Neural progenitor cell (in vitro differentiated cells): Measurements from ENCODE around the gene ATAD3A. TPM values are rescaled to one million over a fixed set of nuclear protein-coding genes. Genes with fewer than 3 reads are reported as not detected.

ENCODE experiments used
- DNase-seq: peaks from one replicate; pipeline ENCODE4 v3.0.0-alpha.2; 2016; ENCODE audit warnings: low spot score
- H2AFZ ChIP-seq: fragments of 200-600 bp; sonication (generic); replicated peaks from 2 replicates; pipeline ENCODE4 v1.6.1; 2016; ENCODE audit warnings: antibody characterized with exemption
- H3F3A ChIP-seq: fragments of 200-600 bp; sonication (generic); 2 replicates; pipeline ENCODE4 v1.6.1; 2016; ENCODE audit warnings: antibody characterized with exemption, low read depth
- H3K27ac ChIP-seq: fragments of 200-600 bp; sonication (generic); 2 replicates; pipeline ENCODE4 v1.5.1; 2016; ENCODE audit warnings: mild to moderate bottlenecking
- H3K27me3 ChIP-seq: fragments of 200-600 bp; sonication (generic); 2 replicates; pipeline ENCODE4 v1.6.1; 2016; ENCODE audit warnings: mild to moderate bottlenecking, moderate library complexity
- H3K36me3 ChIP-seq: fragments of 200-600 bp; sonication (generic); 2 replicates; pipeline ENCODE4 v1.5.1; 2016
- H3K4me1 ChIP-seq: fragments of 200-600 bp; sonication (generic); 2 replicates; pipeline ENCODE4 v1.6.1; 2016; ENCODE audit warnings: mixed run types
- H3K4me2 ChIP-seq: fragments of 200-600 bp; sonication (generic); 2 replicates; pipeline ENCODE4 v1.6.1; 2016
- H3K4me3 ChIP-seq: fragments of 200-600 bp; sonication (generic); 2 replicates; pipeline ENCODE4 v1.5.1; 2016
- H3K79me2 ChIP-seq: fragments of 200-600 bp; sonication (generic); 2 replicates; pipeline ENCODE4 v1.6.1; 2016; ENCODE audit warnings: low read depth
- H3K9ac ChIP-seq: fragments of 200-600 bp; sonication (generic); 2 replicates; pipeline ENCODE4 v1.6.1; 2016
- H3K9me3 ChIP-seq: fragments of 200-600 bp; sonication (generic); 2 replicates; pipeline ENCODE4 v1.5.1; 2016; ENCODE audit warnings: low read depth
- H4K20me1 ChIP-seq: fragments of 200-600 bp; sonication (generic); 2 replicates; pipeline ENCODE4 v1.6.1; 2016; ENCODE audit warnings: low read depth
- H3K27ac Mint-ChIP-seq: 3 replicates; pipeline ENCODE4 v1.8.0; 2021; ENCODE audit warnings: mixed read lengths
- H3K27me3 Mint-ChIP-seq: 2 replicates; pipeline ENCODE4 v1.8.0; 2022; ENCODE audit warnings: low read depth, mild to moderate bottlenecking, inconsistent platforms, moderate library complexity, mixed read lengths; ENCODE audit not compliant: insufficient read depth
- H3K36me3 Mint-ChIP-seq: 3 replicates; pipeline ENCODE4 v1.8.0; 2021; ENCODE audit warnings: mixed read lengths
- H3K4me1 Mint-ChIP-seq: 3 replicates; pipeline ENCODE4 v1.8.0; 2021; ENCODE audit warnings: mixed read lengths
- H3K4me3 Mint-ChIP-seq: 3 replicates; pipeline ENCODE4 v1.8.0; 2021; ENCODE audit warnings: mild to moderate bottlenecking, moderate library complexity, mixed read lengths
- H3K9me3 Mint-ChIP-seq: 3 replicates; pipeline ENCODE4 v1.8.0; 2020; ENCODE audit warnings: mixed read lengths
- CTCF ChIP-seq: fragments of 200-600 bp; sonication (generic); IDR thresholded peaks from 2 replicates; pipeline ENCODE4 v1.5.1; 2017; ENCODE audit warnings: antibody characterized with exemption, mild to moderate bottlenecking
- EZH2 ChIP-seq: fragments of 200-600 bp; sonication (generic); IDR thresholded peaks from 2 replicates; pipeline ENCODE4 v1.6.1; 2017; ENCODE audit warnings: antibody characterized with exemption, mild to moderate bottlenecking, moderate library complexity
- EZH2phosphoT487 ChIP-seq: fragments of 200-600 bp; sonication (generic); IDR thresholded peaks from 2 replicates; pipeline ENCODE4 v1.6.1; 2017; ENCODE audit warnings: antibody characterized with exemption
- total RNA-seq: library from RNA; depleted of rRNA; stranded (reverse); fragments of >200 nt; gene quantifications from 2 replicates; pipeline ENCODE4 v1.2.3, GENCODE V29; 2015; ENCODE audit warnings: low replicate concordance

Gene ATAD3A
- total RNA-seq, 1 donor from 2014 or later, result 7.8 TPM

GRCh38 chr1:1578371-1578940, 66.5 kb downstream of the ATAD3A start:
- peaks cover 7% of the 10 kb centered on the region for H4K20me1 ChIP-seq
- H3F3A ChIP-seq, result peaks cover 17% of the 10 kb centered on the region
- H3K4me2 ChIP-seq, result no peak overlapping the region
- peaks cover 4% of the 10 kb centered on the region for H3K4me1 ChIP-seq
- no peak overlapping the region for H3K4me3 Mint-ChIP-seq
- peaks cover 11% of the 10 kb centered on the region for H3K27me3 Mint-ChIP-seq
- no peak for TF ChIP-seq EZH2phosphoT487
- no peak for TF ChIP-seq CTCF
- no peak for TF ChIP-seq EZH2
- H3K9me3 ChIP-seq, result no peaks in the 10 kb centered on the region
- no peaks in the 10 kb centered on the region for H3K36me3 ChIP-seq
- peaks cover 15% of the 10 kb centered on the region for H3K79me2 ChIP-seq
- DNase-seq, result no peak
- H3K36me3 Mint-ChIP-seq, result peaks cover 3% of the 10 kb centered on the region
- peaks cover 14% of the 10 kb centered on the region for H3K4me1 Mint-ChIP-seq
- no peak overlapping the region for H3K9ac ChIP-seq
- no peak overlapping the region for H3K27ac Mint-ChIP-seq
- peaks cover 46% of the 10 kb centered on the region for H3K27me3 ChIP-seq
- no peak overlapping the region for H2AFZ ChIP-seq
- no peaks in the 10 kb centered on the region for H3K9me3 Mint-ChIP-seq
- H3K27ac ChIP-seq, result no peak overlapping the region
- no peak overlapping the region for H3K4me3 ChIP-seq

DNA sequence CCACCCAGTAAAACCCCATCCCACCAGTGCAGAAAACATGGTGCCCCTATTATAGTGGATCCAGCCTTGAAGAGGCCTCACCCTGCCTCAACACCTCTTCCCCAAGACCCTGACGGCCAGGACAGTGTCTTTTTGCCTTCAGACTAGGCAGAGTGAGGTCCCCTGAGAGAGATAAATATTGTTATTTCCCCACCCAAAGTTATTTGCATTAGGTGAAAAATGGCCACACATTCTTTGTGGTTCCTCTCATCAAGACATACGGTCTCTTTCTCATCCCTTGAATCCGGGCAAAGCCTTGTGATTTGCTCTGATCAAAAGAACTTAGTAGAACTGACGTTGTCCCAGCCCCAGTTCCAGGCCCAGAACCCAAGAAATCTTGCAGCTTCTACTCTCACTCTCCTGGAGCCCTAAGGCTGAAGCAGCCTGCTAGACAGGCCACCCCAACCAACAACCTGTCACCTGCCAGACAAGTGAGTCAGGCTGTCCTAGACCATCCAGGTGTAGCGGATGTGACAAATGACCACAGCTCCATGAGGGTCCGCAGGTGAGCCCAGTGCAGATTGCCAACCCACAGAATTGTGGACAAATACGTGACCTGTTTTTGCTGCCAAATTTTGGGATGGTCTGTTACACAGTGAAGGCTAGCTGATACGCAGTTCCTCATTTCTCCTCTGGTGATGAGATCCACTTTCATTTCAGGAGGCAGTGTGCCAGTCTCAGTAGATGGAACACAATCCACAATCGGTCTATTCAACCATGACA, 70.8 kb downstream of the ATAD3A start:
- Histone ChIP-seq H3K27me3 (peaks cover 77% of the 10 kb centered on the region), H3K4me2 (no peak overlapping the region), H3K36me3 (no peaks in the 10 kb centered on the region), H3F3A (no peaks in the 10 kb centered on the region), H2AFZ (no peak overlapping the region), H3K9ac (no peak overlapping the region), H3K27ac (no peak overlapping the region), H3K9me3 (no peaks in the 10 kb centered on the region), H3K79me2 (no peaks in the 10 kb centered on the region), H3K4me3 (no peak overlapping the region), H3K4me1 (no peaks in the 10 kb centered on the region), H4K20me1 (no peaks in the 10 kb centered on the region)
- Mint-ChIP-seq H3K27me3 (peaks cover 16% of the 10 kb centered on the region), H3K27ac (no peak overlapping the region), H3K36me3 (no peaks in the 10 kb centered on the region), H3K4me1 (peaks cover 4% of the 10 kb centered on the region), H3K4me3 (no peak overlapping the region), H3K9me3 (no peaks in the 10 kb centered on the region)
- no peak for DNase-seq
- TF ChIP-seq EZH2phosphoT487, result no peak
- TF ChIP-seq CTCF, result no peak
- no peak for TF ChIP-seq EZH2

DNA sequence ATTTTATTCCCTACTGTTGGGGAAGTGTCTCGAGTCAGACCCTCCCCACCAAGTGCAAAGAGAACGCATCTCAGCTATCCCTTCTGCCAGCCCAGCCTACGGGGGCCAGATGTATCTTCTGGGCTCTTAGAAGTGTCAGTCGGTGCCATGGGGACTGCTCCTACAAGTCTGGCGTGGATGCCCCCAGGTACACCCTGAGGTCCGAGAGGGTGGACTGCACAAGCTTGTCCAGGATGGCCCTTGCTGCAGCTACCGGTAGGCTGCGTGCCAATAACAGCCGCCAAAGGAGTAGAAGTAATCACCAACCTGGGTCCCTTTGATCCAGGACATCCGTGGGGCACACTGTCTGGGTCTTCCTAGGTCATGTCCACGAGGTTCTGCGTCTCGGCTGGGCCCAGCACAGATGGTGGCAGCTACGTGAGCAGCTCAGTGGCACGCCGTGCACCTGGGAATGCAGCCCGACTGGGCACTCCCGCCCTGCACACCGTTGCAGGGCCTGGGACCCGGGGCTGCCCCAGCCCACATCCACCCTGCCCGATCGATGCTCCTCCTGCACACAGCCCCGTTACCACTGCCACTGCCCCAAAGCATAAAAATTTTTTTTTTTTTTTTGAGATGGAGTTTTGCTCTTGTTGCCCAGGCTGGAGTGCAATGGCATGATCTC, 71.5 kb downstream of the ATAD3A start:
- TF ChIP-seq EZH2 (no peak), EZH2phosphoT487 (no peak), CTCF (no peak)

More for the DNA sequence above, 71.5 kb downstream of the ATAD3A start:
- peaks cover 16% of the 10 kb centered on the region for H3K27me3 Mint-ChIP-seq
- no peak overlapping the region for H3K4me3 Mint-ChIP-seq
- H3F3A ChIP-seq, result no peaks in the 10 kb centered on the region
- H3K36me3 Mint-ChIP-seq, result no peaks in the 10 kb centered on the region
- H3K27ac Mint-ChIP-seq, result peak overlapping the region; percentile 29
- no peak overlapping the region for H2AFZ ChIP-seq
- no peaks in the 10 kb centered on the region for H3K79me2 ChIP-seq
- H3K4me3 ChIP-seq, result no peak overlapping the region
- no peaks in the 10 kb centered on the region for H4K20me1 ChIP-seq
- H3K9ac ChIP-seq, result no peak overlapping the region
- H3K9me3 ChIP-seq, result no peaks in the 10 kb centered on the region
- H3K4me1 ChIP-seq, result no peaks in the 10 kb centered on the region
- peaks cover under 1% of the 10 kb centered on the region for H3K9me3 Mint-ChIP-seq
- DNase-seq, result no peak
- H3K36me3 ChIP-seq, result no peaks in the 10 kb centered on the region
- H3K27me3 ChIP-seq, result peaks cover 76% of the 10 kb centered on the region
- H3K4me1 Mint-ChIP-seq, result peaks cover 4% of the 10 kb centered on the region
- H3K27ac ChIP-seq, result no peak overlapping the region
- no peak overlapping the region for H3K4me2 ChIP-seq

Other genes with a start within 250 kb of the ATAD3A start
- 32.9 and 39.2 TPM in 2 replicates for gene UBE2J2, start 238.3 kb upstream of the ATAD3A start, total RNA-seq
- 0.41 and 4.7 TPM in 2 replicates for gene SCNN1D, start 231.7 kb upstream of the ATAD3A start, total RNA-seq
- 10.7 and 24.6 TPM in 2 replicates for gene ACAP3, start 204.2 kb upstream of the ATAD3A start, total RNA-seq
- 3.7 and 22.5 TPM in 2 replicates for gene PUSL1, start 203.6 kb upstream of the ATAD3A start, total RNA-seq
- gene INTS11, start 187.5 kb upstream of the ATAD3A start, total RNA-seq, result 62.4 and 116 TPM in 2 replicates
- 1.0 and 13.5 TPM in 2 replicates for gene CPTP, start 187.4 kb upstream of the ATAD3A start, total RNA-seq
- 0.22 TPM in 1 of 2 replicates, not detected in the other for gene TAS1R3, start 180.9 kb upstream of the ATAD3A start, total RNA-seq
- gene DVL1, start 162.7 kb upstream of the ATAD3A start, total RNA-seq, result 14.5 and 64.1 TPM in 2 replicates
- gene MXRA8, start 153.6 kb upstream of the ATAD3A start, total RNA-seq, result 6.8 and 24.0 TPM in 2 replicates
- gene AURKAIP1, start 137.0 kb upstream of the ATAD3A start, total RNA-seq, result 26.4 and 82.2 TPM in 2 replicates
- gene CCNL2, start 112.8 kb upstream of the ATAD3A start, total RNA-seq, result 143 and 198 TPM in 2 replicates
- 89.0 and 96.1 TPM in 2 replicates for gene MRPL20, start 104.9 kb upstream of the ATAD3A start, total RNA-seq
- 0.15 and 1.7 TPM in 2 replicates for gene ANKRD65, start 90.9 kb upstream of the ATAD3A start, total RNA-seq
- 2.4 and 7.0 TPM in 2 replicates for gene VWA1, start 76.5 kb upstream of the ATAD3A start, total RNA-seq
- gene ATAD3C, start 62.5 kb upstream of the ATAD3A start, total RNA-seq, result not detected in 2 replicates
- gene ATAD3B, start 40.4 kb upstream of the ATAD3A start, total RNA-seq, result 9.3 and 21.1 TPM in 2 replicates
- 8.0 and 13.3 TPM in 2 replicates for gene TMEM240, start 28.5 kb downstream of the ATAD3A start, total RNA-seq
- 82.5 and 94.1 TPM in 2 replicates for gene SSU72, start 62.7 kb downstream of the ATAD3A start, total RNA-seq
- 2.5 and 7.8 TPM in 2 replicates for gene FNDC10, start 88.0 kb downstream of the ATAD3A start, total RNA-seq
- gene MIB2, start 103.3 kb downstream of the ATAD3A start, total RNA-seq, result 7.5 and 71.6 TPM in 2 replicates
- gene MMP23B, start 120.0 kb downstream of the ATAD3A start, total RNA-seq, result 4.2 and 4.7 TPM in 2 replicates
- 12.6 and 16.9 TPM in 2 replicates for gene CDK11B, start 146.8 kb downstream of the ATAD3A start, total RNA-seq
- gene SLC35E2B, start 180.6 kb downstream of the ATAD3A start, total RNA-seq, result 49.4 and 71.6 TPM in 2 replicates
- 6.6 and 16.6 TPM in 2 replicates for gene CDK11A, start 212.2 kb downstream of the ATAD3A start, total RNA-seq